ENCODE data around the gene KCNIP1.
A peak's percentile ranks its signal among the peaks of the same experiment; 100 is the strongest.

KCNIP1 gene

GRCh38 chr5:170634256-170634990 is 130.6 kb downstream of the KCNIP1 start:
- Histone ChIP-seq H3K4me1 (ENCODE audit: control insufficient read depth, insufficient read depth, low read length) (peaks cover 6% of the 10 kb centered on the region), H3K4me3 (ENCODE audit: low read depth, low read length) (no peak overlapping the region), H3K9me3 (ENCODE audit: control insufficient read depth, insufficient read depth, low read depth, low read length) (no peaks in the 10 kb centered on the region), H3K36me3 (ENCODE audit: control insufficient read depth in 2 of 2, insufficient read depth in 1 of 2, low read length in 2 of 2) (no peaks in the 10 kb centered on the region), H3K27ac (ENCODE audit: extremely low read depth, low read depth, low read length) (no peak overlapping the region)
- TF ChIP-seq ZNF280C (tag by site-specific recombination; IDR thresholded peaks at IDR 0.05) = no peak
- peak; percentile 36; the same call in 1 of the 2 replicates for TF ChIP-seq KLF9 (tag by site-specific recombination; IDR thresholded peaks at IDR 0.05; ENCODE audit: low read depth)
- 0 out of 2 replicates have a peak, but pooled peaks have one; percentile 40 for TF ChIP-seq PRDM10 (tag by site-specific recombination; IDR thresholded peaks at IDR 0.05)
- ChIA-PET POLR2A (interaction anchor here (1.0 kb wide), 1 partner anchor 32 kb away, joined by 4 read pairs; no protein-coding TSS in a partner anchor), CTCF (interaction anchor here (0.9 to 3.7 kb wide), 19 partner anchors 9 to 708 kb away, joined by 3 to 47 read pairs (median 5); no protein-coding TSS in a partner anchor)

- CTCF ChIA-PET = interaction anchor here (0.6 to 3.4 kb wide), 7 partner anchors 48 to 591 kb away, joined by 3 to 23 read pairs (median 5); no protein-coding TSS in a partner anchor
- TF ChIP-seq BCL11B (tag by site-specific recombination; IDR thresholded peaks at IDR 0.05; ENCODE audit: low read depth) = no peak
- POLR2A ChIA-PET = no interaction called here
- Histone ChIP-seq H3K9me3 (ENCODE audit: control insufficient read depth, insufficient read depth, low read depth, low read length) (no peaks in the 10 kb centered on the region), H3K4me3 (ENCODE audit: low read depth, low read length) (no peak overlapping the region), H3K27ac (ENCODE audit: extremely low read depth, low read depth, low read length) (no peak overlapping the region), H3K36me3 (ENCODE audit: control insufficient read depth in 2 of 2, insufficient read depth in 1 of 2, low read length in 2 of 2) (no peaks in the 10 kb centered on the region), H3K4me1 (ENCODE audit: control insufficient read depth, insufficient read depth, low read length) (peaks cover 6% of the 10 kb centered on the region)
Observed at GRCh38 chr5:170635706-170636105, 131.9 kb downstream of the KCNIP1 start.

GRCh38 chr5:170636206-170636605 is 132.4 kb downstream of the KCNIP1 start:
- ChIA-PET POLR2A (no interaction called here), CTCF (interaction anchor here (0.6 to 3.4 kb wide), 4 partner anchors 156 to 590 kb away, joined by 3 to 15 read pairs (median 10); no protein-coding TSS in a partner anchor)
- Histone ChIP-seq H3K9me3 (ENCODE audit: control insufficient read depth, insufficient read depth, low read depth, low read length) (no peaks in the 10 kb centered on the region), H3K4me1 (ENCODE audit: control insufficient read depth, insufficient read depth, low read length) (peaks cover 6% of the 10 kb centered on the region), H3K4me3 (ENCODE audit: low read depth, low read length) (no peak overlapping the region), H3K27ac (ENCODE audit: extremely low read depth, low read depth, low read length) (no peak overlapping the region), H3K36me3 (ENCODE audit: control insufficient read depth in 2 of 2, insufficient read depth in 1 of 2, low read length in 2 of 2) (no peaks in the 10 kb centered on the region)
- TF ChIP-seq ZNF132 (tag by site-specific recombination; IDR thresholded peaks at IDR 0.05; ENCODE audit: borderline replicate concordance) (no peak), ZBTB20 (tag by site-specific recombination; IDR thresholded peaks at IDR 0.05) (no peak), ZNF302 (tag by site-specific recombination; IDR thresholded peaks at IDR 0.05; ENCODE audit: low read depth) (no peak), ZNF211 (tag by site-specific recombination; IDR thresholded peaks at IDR 0.05; ENCODE audit: low read depth) (no peak), YY1 (tag by site-specific recombination; IDR thresholded peaks at IDR 0.05) (no peak), PRDM10 (tag by site-specific recombination; IDR thresholded peaks at IDR 0.05) (no peak), ZNF558 (tag by site-specific recombination; IDR thresholded peaks at IDR 0.05) (no peak), ZNF174 (tag by site-specific recombination; IDR thresholded peaks at IDR 0.05) (no peak), ZNF843 (tag by site-specific recombination; IDR thresholded peaks at IDR 0.05) (no peak), ZNF544 (tag by site-specific recombination; IDR thresholded peaks at IDR 0.05) (no peak), KLF9 (tag by site-specific recombination; IDR thresholded peaks at IDR 0.05; ENCODE audit: low read depth) (no peak), KLF7 (tag by site-specific recombination; IDR thresholded peaks at IDR 0.05; ENCODE audit: borderline replicate concordance) (no peak), ZNF138 (tag by site-specific recombination; IDR thresholded peaks at IDR 0.05; ENCODE audit: borderline replicate concordance) (no peak), ZFP3 (tag by site-specific recombination; IDR thresholded peaks at IDR 0.05; ENCODE audit: low read depth) (no peak), ZNF423 (tag by site-specific recombination; IDR thresholded peaks at IDR 0.05) (no peak), GFI1B (tag by site-specific recombination; IDR thresholded peaks at IDR 0.05) (no peak), BCL11A (tag by site-specific recombination; IDR thresholded peaks at IDR 0.05; ENCODE audit: low read depth) (no peak)

Data from HEK293 (cell line).